ENCODE results near the gene BMP3. TPM values are rescaled to one million over a fixed set of nuclear protein-coding genes. Genes with fewer than 3 reads are reported as not detected.

The BMP3 gene
- polyA plus RNA-seq, 3 donors from 2014 or later, result 0.10 TPM; not detected in 2

DNA sequence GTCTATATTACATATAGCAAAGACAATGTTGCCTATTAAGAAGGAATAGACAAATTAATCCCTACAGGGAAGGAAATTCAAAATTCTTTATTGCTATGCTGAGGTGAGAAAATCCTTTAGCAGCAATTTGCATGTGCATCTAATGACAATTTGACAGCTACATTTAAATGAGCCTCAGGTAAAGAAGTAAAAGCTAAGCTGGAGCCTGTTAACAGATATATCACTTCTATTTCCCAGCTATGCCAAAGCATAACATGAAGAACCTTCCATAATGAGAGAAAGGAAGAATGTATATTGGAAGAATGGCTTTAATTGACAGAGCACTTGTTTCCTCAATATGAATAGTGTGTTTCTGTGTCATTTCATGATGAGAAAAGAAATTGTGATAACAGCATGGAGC lies 71.6 kb downstream of the BMP3 start:
- H3K4me1 Mint-ChIP-seq, result no peaks in the 10 kb centered on the region
- H3K27ac Mint-ChIP-seq, result no peak overlapping the region
- H3K36me3 Mint-ChIP-seq, result peaks cover 0 to 3% (median 0%) of the 10 kb centered on the region in 3 donors
- DNase-seq, result no peak
- no peaks in the 10 kb centered on the region for H3K27me3 Mint-ChIP-seq (ENCODE audit: low read depth in 3 of 3)
- peaks cover 0 to 2% (median 0%) of the 10 kb centered on the region in 6 donors for H3K9me3 Mint-ChIP-seq
- no peak overlapping the region for H3K4me3 Mint-ChIP-seq

DNA sequence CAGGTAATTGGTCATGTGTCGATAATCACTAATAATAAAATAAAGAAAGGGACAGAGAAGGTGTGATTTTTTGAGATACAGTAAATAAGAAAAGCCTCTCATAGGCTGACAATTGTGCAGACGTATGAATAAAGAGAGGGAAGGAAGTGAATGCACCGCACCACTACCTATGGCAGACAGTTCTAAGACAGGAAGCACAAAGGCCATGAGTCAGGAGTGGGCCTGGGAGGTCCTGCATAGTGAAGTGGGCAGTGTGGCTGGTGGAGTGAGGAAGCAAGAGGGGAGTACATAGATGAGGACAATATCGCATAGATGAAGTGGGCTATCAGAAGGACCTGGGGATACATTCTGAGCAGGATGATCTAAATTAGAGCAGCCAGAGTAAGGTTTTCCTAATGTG lies 75.6 kb downstream of the BMP3 start:
- Mint-ChIP-seq H3K27me3 (ENCODE audit: low read depth in 3 of 3) (no peaks in the 10 kb centered on the region), H3K4me3 (no peak overlapping the region), H3K36me3 (peaks cover 0 to 5% (median 0%) of the 10 kb centered on the region in 3 donors), H3K27ac (no peak overlapping the region), H3K9me3 (no peaks in the 10 kb centered on the region), H3K4me1 (no peaks in the 10 kb centered on the region)
- DNase-seq, result no peak

Other genes with a start within 250 kb of the BMP3 start
- gene PRKG2, start 184.5 kb downstream of the BMP3 start, polyA plus RNA-seq, result under 1 TPM in 2 of 3 donors, not detected in 1; 0.62 to 0.76 TPM

All from immature natural killer cell (primary cell).